ENCODE results near the gene CCDC192.

Gene CCDC192

DNA sequence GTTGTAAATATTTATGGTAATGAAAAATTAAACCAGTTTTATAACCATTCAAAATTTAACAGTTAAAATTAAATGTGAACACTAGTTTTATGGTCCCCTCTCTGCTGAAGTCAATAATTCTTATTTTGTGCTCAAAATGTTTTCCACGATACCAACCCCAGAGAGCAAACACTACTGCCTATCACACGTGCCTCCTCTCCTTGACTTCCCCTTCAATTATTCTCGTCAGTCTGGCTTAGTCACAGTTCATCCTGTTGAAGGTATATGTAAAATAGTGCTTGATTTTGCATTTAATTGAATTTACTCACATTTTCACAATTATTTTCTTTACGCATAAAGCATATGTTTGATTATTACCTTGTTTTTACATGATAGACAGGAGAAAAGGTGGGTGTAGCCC is 148.8 kb downstream of the CCDC192 start:
- no peak for DNase-seq

DNA sequence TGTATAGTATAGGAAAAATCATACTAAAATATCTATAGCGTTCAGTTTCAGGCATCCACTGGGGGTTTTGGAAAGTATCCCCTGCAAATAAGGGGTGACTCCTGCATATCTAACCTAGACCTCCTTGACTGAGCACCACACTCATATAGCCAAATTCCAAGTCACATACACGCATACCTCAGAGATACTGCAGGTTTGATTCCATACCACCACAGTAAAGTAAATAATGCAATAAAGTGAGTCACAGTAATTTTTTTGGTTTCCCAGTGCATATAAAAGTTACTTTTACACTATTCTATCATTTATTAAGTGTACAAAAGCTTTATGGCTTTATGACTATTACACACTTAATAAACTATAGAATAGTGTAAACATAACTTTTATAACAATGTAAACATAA is 151.3 kb downstream of the CCDC192 start:
- no peak for DNase-seq

DNA sequence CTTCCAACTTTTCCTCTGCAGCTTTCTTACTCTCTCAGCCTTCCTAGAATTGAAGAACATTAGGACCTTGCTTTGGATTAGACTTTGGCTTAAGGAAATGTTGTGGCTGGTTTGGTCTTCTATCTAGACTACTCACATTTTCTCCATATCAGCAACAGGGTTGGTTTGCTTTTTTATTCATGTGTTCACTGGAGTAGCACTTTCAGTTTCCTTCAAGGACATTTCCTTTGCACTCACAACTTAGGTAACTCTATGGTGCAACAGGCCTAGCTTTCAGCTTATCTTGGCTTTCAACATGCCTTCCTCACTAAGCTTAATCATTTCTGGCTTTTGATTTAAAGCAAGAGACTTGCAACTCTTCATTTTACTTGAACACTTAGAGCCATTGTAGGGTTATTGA is 153.1 kb downstream of the CCDC192 start:
- no peak for DNase-seq

DNA sequence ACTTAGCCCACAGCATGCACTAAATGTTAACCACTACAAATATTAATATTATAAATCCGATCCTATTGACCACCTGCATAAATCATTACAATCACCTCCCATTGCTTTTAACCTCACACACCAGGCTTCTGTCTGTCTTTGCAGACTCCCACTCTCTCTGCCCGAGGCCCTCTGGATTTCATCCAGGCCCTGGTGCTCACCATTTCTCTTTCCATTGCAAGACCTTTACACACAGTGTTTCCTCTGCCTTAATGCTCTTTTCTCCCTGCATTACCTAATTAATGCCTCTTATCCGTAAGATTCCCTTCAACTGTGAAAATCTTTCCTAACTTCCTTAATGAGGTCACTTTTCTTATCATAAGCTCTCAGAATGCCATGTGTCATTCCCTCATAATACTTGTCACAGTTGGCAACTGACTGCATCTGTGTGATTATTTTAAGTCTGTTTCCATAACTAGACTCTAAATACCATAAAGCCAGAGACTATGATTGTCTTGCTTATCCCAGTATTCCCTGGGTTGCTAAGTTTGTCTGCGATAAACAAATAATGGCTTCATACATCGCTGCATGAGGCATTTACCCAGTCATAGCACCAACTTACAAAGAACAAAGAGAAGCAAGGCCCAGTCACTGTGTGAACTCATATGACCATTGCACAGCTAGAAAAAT is 155.1 kb downstream of the CCDC192 start:
- no peak for DNase-seq

DNA sequence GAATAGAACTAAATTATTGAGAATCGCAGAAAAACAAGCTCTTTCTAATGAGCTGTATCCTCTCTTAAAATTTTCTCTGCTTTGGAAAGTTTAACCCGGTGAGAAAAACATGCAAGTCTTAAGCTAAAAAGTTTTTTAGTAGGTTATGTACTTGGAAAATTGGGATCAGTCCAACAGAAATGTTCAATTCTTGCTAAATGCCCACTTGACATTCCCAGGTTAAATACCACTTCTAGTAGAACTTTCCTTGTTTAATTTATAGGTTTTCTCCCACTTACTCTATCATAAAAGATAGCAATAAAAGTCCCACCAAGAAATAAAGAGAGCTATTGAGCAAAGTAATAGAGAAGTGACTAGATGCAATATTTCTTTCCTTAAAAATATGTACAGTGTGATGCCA is 157.1 kb downstream of the CCDC192 start:
- no peak for DNase-seq

DNA sequence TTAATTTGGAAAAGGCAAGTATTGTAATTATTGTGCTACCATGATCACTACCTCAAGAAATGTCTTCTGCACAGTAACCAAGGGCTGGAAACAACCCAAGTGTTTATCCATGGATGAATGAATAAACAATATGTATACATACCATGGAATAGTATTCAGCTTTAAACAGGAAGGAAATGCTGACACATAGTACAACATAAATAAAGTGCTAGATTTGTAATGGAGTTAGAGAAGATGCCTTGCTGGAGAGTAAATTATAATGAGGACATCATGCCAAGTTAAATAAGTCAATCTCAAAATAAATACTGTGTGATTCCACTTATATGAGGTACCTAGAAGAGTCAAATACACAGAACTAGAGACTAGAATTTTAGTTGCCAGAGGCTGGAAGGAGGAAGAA is 160.0 kb downstream of the CCDC192 start:
- no peak for DNase-seq

DNA sequence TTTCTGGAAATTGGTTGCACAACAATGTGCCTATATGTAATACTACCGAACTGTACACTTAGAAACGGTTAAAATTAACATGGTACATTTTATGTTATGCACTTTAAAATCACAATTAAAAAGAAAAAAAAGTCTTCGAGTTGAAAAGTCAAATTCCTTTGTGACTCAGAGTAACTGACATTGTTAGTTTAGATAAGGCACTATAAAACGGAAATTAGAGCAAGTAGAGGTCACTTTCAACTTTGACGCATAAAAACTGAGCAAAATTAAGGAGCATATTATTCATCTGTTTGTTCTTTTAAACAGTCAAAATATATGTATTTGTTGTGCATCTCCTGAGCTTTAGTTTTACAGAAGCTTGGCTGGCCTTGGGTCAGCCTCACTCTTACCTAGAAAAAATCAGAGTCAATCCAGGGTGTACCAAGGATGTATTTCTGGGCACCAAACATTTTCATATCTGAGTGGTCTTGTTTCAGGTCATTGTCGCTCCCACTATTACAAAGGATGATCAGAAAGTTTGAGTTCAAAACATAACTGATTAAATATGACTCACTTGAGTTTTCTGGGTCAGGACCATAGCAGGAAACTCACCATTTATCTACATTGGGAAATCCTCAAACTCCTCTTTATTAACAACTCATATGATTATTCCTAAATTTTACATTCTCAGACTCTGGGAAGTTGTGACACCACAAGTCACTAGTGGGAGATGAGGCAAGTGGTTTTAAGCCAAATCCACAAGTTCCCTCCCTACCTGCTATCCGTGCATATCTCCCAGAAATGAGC is 160.6 kb downstream of the CCDC192 start:
- DNase-seq = no peak

DNA sequence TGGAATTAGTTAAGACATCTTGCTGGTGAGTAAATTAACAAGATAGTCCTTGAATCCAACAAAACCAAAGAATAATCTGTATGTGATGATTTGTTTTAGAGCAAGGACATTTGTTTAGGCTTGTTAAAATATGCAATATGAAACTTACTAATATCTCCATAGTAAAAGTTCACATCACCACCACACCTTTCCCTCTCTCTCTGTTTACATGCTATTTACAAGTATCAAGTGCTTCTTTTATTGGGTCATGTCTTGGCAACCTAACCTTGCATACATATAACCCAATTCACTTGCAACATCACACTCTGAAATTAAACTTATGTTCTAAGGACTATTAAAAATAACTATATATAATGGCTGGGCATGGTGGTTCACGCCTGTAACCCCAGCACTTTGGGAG is 161.3 kb downstream of the CCDC192 start:
- no peak for DNase-seq

DNA sequence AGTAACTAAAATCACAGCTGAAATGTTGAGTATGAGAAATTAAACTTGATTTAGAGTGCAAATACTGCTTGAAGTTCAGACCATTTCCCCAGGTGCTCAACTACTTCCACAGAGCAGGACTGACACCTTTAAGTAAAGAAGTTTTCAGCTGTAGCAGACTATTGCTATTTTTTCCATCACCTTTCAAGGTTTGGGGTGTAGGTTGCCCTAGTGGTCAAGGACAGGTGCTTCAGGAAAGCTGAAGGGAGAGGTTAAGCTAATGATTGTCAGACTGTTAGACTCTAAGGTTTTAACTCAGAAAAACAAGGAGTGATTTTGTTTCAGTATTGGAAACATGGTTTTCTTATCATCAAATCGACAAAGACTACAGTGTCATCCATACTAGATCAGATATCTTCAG is 162.1 kb downstream of the CCDC192 start:
- no peak for DNase-seq

DNA sequence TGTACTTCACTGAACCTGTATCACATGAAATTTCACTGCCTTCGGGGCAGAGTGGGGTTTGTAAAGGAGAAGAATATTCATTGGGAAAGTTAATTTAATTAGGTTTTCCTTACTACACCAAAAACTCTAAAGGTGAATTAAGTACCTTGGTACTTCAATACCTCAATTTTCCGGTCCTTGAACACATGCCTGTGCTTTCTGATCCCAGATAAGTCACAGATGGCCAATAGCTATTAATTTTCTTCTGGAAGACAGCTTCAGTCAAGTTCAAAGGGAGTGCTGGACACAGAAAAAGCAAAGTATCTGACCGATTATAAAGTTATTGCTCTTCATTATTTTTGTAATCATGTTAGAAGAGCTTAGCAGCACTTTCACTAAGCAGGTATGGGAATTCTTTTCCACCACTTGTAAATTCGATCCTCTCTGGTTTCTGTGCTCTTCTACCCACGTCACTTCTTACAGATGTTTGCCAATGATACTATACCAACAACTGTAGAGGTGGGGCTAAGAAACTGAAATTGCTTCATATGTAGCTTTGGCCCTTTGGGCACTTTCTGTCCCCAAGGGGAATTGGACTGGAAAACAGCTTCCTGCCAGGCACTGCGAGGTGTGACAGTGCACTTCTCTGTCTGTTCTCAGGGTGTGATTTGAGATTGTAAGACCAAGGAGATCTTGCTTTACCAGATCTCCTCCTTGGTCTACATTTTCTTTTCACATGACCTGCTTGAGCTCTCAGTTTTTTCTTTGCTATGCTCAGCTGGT is 164.0 kb downstream of the CCDC192 start:
- DNase-seq = no peak

DNA sequence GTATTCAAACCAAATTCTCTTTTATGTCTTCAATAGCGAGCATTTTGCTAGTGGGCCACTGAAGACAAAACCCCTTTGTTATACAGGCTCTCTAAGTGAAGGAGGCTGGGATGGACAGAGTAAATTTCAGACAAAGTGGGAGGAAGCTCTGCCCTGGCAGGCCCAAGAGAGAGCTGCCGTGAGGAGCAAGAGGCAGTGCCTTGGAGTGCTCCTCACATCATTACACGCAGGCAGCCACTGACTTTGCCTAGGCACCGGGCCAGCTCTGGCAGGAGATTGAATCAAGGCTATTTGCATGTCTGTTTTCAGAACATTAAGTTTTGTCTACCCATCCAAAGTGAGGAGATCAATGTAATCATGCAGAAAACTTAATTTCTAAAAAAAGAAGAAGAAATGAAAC is 167.7 kb downstream of the CCDC192 start:
- no peak for DNase-seq

DNA sequence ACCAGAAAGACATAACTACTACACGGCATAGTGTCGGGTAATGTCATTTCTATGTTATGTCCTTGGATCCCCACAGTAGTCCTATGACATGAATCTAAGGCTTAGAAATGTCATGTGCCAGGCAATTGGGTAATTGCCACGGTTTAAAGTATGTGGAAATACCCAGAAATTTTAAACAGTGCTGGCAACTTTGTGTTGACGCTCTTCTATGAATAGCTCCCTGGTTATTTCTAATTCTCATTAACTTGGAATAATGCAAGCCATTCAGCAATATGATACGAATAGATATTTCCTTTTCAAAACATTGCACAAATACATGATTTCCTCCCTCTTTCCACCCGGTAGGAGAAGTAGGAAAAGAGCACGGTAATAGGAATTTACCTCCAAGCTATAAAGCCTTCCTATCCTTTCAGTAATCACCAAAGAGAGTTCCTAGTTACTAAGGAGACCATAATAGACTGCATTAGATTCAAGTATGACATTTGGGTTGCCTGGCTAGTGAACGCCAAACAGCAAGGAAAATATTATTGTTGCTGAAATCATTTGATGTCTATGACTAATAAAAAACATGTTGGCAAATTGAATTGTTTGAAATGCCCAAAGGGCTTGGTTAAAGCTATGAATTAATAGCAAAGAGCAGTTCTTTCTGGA is 168.4 kb downstream of the CCDC192 start:
- no peak for DNase-seq

DNA sequence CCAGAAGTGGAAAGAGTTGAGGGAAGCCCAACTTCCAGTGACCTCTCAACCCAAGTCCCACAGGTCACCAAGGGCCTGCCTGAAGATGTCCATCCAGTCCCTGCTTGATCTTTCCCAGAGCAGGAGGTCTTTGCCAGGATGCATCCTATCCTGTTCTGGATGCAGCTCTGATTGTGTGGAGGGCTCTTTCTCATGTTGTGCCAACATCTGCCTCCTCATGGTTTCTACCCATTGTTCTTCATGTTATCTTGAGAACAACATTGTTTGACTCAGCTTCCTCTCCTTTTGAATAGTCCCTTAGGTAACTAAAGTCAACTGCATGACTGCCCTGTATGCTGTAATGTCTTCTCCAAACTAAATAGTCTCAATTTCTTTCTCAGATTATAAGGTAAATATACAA is 169.3 kb downstream of the CCDC192 start:
- DNase-seq = no peak

DNA sequence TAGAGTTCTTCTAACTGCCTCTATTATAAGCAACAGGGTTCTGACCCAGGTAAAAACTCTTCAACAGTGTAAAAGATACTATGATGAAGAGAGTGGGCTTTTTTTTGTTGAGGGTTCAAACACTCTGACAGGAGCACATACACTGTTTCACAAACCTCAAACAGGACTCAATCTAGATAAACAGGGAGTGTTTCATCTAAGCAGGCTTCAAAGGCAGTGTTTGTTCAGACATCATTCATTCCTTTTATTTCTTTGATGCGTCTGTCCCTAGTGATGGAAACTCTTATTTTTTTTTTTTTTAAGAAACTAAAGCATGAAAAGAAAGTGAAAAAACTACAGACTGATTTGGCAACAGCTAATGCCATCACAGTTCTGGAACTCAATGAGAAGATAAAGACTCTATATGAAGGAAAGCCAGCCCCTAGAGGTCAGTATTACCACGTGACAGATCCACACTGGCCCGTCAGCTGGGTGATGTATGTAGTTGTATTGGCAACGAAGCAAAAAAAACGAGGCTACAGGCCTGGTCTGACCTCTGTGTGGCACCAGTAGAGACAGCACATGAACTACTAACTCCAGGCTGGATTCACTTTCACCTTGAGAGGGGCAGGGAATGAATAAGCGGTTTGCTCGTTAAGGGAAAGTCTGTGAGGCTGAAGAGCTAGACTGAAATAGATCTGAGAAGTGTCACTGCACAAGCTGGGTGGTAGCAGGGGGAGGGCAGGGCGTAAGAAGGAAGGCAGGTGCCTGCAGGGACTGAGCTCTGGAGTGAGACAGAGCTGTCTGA is 172.2 kb downstream of the CCDC192 start:
- no peak for DNase-seq

DNA sequence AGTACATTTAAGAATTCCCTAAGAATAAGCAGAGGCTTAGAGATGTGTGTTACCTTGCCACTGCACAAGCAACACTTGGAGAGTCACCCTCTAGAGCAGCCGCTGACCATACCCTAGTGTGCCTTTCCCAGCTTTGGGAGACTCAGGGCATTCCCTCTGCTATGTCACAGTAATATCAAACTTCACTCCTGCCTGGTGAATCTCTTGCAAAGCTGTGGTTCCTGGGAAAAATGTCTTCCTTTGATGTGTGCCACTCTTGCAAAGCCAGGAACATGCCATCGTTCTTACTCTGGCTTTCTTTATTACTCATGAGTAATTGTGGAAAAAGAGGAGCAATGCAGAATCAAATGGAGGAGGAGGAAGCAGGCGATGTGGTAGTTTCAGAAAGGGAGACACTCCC is 173.2 kb downstream of the CCDC192 start:
- no peak for DNase-seq

DNA sequence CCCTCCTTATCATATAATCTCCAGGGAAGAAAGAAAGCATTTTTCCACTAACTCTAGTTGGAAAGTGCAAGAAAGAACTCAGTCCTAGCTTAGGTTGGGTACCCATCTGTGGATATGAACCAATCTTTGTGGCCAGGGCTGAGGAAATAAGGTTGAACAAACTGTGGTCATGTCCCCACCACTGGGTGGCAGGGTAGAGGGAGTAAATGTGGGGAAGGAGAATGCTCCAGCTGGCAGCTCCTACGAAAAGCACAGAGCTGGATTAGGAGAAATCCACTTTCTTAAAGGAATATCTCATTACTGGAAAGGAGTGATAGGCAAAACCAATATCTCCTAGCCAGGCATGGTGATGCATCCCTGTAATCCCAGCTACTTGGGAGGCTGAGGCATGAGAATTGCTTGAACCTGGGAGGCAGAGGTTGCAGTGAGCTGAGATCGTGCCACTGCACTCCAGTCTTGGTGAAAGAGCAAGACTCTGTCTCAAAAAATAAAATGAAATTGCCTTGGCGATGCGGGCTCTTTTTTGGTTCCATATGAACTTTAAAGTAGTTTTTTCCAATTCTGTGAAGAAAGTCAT is 175.1 kb downstream of the CCDC192 start:
- DNase-seq = no peak

DNA sequence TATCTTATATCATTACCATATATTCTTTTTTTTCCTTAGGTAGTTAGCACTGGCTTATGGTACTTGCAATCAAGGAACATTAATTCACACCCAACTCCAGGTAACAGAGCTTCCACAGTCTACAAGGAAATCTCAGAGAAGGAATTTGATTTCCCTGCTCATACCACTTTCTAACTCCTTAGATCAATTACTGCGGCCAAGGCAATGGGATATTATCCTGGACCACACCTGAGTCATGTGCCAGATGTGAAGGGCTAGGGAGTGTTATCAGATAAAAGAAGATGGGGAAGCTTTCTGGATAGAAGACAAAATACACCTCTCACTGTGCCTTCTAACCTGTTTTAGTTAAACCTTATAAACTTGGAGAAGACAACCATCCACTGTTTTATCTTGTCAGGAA is 181.2 kb downstream of the CCDC192 start:
- no peak for DNase-seq

DNA sequence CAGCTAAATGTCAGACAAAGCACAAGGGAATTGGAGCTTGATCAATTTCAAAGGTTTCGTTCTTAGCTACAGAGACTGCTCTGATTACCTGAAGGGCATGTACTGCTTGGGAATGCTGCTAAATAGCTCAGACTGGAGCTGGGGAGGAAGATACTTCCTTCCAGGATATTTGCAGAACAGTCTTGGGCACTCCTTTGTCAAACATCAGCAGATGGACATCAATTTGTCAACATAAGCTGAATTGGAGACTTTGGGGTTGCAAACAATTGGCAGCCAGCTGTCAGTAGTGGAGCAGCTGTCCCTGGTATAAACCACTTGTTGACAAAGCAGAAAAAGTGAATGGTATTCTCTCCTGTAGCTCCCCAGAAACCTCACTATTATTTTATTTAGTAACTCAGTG is 182.0 kb downstream of the CCDC192 start:
- no peak for DNase-seq

DNA sequence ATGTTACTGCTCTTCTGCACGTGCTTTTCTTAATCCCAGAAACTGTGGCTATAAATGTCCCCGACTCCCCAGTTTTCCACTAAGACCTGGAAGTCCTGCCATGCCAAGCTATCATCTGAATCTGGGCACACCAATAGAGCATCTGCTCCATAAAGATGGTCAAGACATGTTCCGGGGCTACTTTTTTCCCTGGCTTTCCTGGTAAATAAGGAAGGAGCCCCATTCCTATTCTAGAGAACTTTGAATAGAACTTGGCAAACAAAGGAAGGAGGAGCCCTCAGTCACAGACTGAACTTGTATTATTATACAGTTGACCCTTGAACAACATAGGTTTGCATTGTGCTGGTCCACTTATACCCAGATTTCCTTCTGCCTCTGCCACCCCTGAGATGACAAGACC is 182.9 kb downstream of the CCDC192 start:
- DNase-seq = no peak

DNA sequence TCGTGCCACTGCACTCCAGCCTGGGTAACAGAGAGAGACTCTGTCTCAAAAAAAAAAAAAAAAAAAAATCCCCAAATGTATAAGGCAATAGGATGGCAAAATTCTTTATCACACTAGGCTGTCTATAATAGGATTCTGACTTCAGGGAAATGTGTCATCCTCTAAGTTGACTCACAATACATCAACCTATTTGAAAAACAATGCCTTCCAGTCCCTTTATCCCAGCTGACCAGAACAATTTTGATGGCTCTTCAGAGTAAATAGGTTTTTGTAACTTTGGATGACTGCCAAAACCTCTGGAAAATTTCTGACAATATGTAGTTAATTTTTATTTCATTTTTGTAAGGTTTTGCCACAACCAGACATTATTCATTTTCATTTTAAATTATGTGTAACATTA is 184.1 kb downstream of the CCDC192 start:
- DNase-seq = no peak

DNA sequence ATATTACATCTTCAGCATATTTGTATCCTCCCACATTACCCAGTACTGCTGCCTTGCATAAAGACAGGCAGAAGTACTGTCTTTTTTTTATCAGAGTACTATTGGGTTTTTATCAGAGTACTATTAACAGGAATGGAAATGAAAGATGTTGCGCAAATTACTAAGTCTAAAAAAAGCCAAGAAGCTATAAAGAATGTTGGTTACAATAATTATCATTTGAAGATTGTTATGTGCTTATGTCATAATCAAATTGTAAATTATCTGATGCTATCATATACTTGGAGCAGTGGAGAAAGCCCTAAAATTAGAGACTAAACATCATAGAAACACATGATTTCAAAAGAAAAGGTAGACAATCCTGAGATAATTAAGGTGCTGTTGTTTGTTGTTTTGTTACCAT is 188.8 kb downstream of the CCDC192 start:
- no peak for DNase-seq

DNA sequence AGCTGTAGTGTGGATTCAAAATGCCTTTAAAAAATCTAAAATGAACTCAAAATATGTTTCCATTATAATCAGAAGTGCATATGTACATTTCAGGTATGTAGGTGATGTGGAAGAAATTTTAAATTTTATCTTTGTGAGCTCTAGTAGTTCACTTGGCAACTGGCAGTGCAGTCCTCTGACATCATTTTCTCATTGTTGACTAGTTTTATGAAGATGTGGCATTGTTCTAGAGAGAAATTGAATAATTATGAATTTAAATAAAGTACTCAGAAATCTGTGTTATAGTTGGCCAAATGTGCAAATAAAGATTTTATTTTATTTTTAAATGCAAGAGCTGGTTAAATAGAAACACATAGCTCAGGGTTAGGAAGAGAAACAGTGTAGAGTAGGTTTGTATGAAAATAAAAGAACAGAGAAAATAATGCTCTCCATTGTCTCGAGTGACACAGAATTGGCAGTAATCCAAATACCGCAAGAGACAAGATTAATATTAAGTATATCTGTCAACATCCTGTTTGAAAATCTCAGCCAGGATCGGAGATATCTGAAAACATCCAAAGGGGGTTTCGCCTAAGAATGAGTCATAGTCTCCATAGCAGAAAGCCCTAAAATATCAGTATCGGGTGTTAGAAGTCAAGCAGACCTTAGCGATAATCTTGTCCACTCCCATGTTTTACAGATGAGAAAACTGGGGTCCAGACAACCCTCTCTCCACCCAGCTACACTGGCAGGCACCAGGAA is 189.4 kb downstream of the CCDC192 start:
- DNase-seq = no peak

Data from NCI-H446 treated with DMSO at 0.1 percent for 48 hours (cell line).